Activated CD8-positive, alpha-beta T cell treated with anti-CD3 and anti-CD28 coated beads for 36 hours (primary cell): Measurements from ENCODE around the gene NPHP4. TPM values are rescaled to one million over a fixed set of nuclear protein-coding genes. Genes with fewer than 3 reads are reported as not detected.

Source experiments
- ATAC-seq: fragments of 200-7000 bp; cut with Tn5 transposase; one replicate; pipeline ENCODE4 v1.10.0; 2021; ENCODE audit warnings: mild to moderate bottlenecking, moderate library complexity
- CTCF ChIA-PET: fragments of 350-600 bp; sonication (Branson Sonifier 250); formaldehyde crosslinking; loops from one replicate; lab custom pipeline; 2021; ENCODE audit warnings: antibody characterized with exemption; lab: Charles Lee
- POLR2A ChIA-PET: fragments of 350-600 bp; sonication (Branson Sonifier 250); formaldehyde crosslinking; loops from one replicate; lab custom pipeline; 2021; ENCODE audit warnings: antibody characterized with exemption; lab: Charles Lee
- DNase-seq: peaks from one replicate; pipeline ENCODE4 v3.0.0-alpha.2; 2020
- H3K27ac Mint-ChIP-seq: one replicate; pipeline ENCODE4 v1.8.0; 2021; ENCODE audit warnings: mild to moderate bottlenecking, mixed read lengths
- H3K27me3 Mint-ChIP-seq: one replicate; pipeline ENCODE4 v1.8.0; 2021; ENCODE audit warnings: mixed read lengths
- H3K36me3 Mint-ChIP-seq: one replicate; pipeline ENCODE4 v1.8.0; 2021; ENCODE audit warnings: low read depth, mixed read lengths
- H3K4me1 Mint-ChIP-seq: one replicate; pipeline ENCODE4 v1.8.0; 2021; ENCODE audit warnings: low read depth, mixed read lengths
- H3K4me3 Mint-ChIP-seq: one replicate; pipeline ENCODE4 v1.8.0; 2021; ENCODE audit warnings: mild to moderate bottlenecking, moderate library complexity, mixed read lengths
- H3K9me3 Mint-ChIP-seq: one replicate; pipeline ENCODE4 v1.8.0; 2021; ENCODE audit warnings: mixed read lengths
- intact Hi-C: fragments of 100-400 bp; cut with micrococcal nuclease; formaldehyde crosslinking; loops from one replicate; pipeline ENCODE4 v1.10.0; 2022
- total RNA-seq, 2 experiments: library from RNA; stranded (reverse); gene quantifications; one replicate each; pipeline ENCODE4 v1.2.3, GENCODE V29; 2021
- TF ChIP-seq, protein P1 (sequence below): fragments of 200-600 bp; IDR thresholded peaks from one replicate; pipeline ENCODE4 v1.8.0; 2022; ENCODE audit warnings: antibody characterized with exemption, mild to moderate bottlenecking

The NPHP4 gene
- total RNA-seq, 2 experiments from 2014 or later: 16.5 to 16.8 TPM

DNA sequence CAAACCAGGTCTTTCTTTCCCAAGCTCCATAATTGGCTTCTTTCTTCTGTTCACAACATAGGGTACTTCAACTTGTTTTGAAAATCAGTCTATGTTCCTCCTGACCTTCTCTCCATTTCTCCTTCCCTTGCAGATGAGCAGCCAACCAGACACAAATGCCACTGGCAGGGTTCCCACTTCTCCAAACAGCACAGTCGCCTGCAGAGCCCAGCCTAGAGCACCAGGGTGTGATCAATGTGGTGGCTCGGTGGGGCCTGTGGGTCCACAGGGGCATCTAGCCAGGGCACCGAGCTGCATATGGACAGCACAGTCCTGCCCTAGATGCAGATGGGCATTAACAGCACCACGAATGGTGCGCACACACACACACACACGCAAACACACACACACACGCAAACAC, 112.8 kb downstream of the NPHP4 start:
- intact Hi-C loops: no loop called here
- Mint-ChIP-seq H3K27me3 (no peaks in the 10 kb centered on the region), H3K9me3 (peaks cover 4% of the 10 kb centered on the region), H3K4me1 (no peaks in the 10 kb centered on the region), H3K36me3 (peaks cover 12% of the 10 kb centered on the region), H3K4me3 (no peak overlapping the region), H3K27ac (no peak overlapping the region)
- POLR2A ChIA-PET: no interaction called here
- no peak for DNase-seq
- no peak for ATAC-seq
- CTCF ChIA-PET: no interaction called here
- TF ChIP-seq, protein P1, sequence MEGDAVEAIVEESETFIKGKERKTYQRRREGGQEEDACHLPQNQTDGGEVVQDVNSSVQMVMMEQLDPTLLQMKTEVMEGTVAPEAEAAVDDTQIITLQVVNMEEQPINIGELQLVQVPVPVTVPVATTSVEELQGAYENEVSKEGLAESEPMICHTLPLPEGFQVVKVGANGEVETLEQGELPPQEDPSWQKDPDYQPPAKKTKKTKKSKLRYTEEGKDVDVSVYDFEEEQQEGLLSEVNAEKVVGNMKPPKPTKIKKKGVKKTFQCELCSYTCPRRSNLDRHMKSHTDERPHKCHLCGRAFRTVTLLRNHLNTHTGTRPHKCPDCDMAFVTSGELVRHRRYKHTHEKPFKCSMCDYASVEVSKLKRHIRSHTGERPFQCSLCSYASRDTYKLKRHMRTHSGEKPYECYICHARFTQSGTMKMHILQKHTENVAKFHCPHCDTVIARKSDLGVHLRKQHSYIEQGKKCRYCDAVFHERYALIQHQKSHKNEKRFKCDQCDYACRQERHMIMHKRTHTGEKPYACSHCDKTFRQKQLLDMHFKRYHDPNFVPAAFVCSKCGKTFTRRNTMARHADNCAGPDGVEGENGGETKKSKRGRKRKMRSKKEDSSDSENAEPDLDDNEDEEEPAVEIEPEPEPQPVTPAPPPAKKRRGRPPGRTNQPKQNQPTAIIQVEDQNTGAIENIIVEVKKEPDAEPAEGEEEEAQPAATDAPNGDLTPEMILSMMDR: no peak

DNA sequence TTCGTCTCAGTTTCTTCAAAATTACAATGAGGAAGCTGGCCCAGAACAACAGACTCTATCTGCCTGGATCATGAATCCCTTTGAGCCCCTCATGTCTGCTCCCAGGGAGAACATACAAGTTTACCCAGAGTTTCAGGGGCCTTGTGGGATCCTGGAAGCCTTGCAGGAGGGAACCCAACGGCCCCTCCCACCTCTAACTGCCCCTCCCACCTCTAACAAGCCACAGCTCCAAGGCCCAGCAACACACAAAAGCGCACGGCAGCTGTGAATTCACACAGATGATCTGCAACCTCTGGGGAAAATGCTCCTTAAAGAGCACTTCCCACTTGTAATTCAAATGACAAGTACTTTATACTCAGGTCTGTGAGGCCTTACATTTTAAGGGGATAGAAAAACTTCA, 113.3 kb downstream of the NPHP4 start:
- Mint-ChIP-seq H3K36me3 (peaks cover 12% of the 10 kb centered on the region), H3K4me3 (no peak overlapping the region), H3K27me3 (no peaks in the 10 kb centered on the region), H3K9me3 (peaks cover 4% of the 10 kb centered on the region), H3K4me1 (no peaks in the 10 kb centered on the region), H3K27ac (no peak overlapping the region)
- POLR2A ChIA-PET: no interaction called here
- TF ChIP-seq, protein P1: no peak
- intact Hi-C loops: no loop called here
- CTCF ChIA-PET: no interaction called here
- no peak for ATAC-seq
- DNase-seq: no peak

DNA sequence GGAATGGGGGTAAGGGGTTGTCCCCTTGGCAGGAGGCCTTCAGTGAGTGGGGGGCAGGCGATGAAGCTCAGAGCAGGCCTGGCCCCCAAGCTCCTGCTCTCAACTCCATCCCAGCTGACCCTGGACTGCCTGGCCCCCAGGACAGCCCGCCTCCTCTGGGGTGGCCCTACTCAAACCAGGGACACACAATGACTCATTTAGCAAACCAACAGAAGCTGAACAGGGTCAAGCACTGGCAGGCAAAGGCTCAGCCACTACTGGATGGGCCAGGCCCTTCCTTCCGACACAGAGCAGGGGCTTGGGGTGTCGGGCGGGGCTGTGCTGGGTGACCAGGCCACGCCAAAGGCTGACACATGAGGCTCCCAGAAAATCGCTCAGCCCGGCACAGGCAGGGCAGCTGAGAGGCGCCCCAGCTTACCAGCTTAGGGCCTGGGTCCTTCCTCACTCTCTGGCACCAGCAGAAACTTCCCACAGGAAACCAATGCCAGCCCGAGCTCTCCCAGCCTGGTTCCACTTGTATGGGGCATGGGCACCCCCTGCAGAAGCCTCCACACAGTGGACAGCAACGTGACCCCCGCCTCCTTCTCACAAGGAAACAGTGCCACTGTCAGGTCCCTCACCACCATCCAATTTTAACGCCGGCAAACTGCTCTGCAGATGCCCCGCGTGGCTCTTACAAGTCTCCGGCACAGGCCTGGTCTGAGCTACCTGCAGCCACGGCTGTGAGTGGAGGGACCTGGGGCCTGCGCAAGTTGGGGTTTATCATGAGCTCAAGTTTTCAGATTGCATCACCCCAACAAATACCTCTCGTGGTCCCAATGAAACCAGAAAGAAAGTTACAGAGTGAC, 114.3 kb downstream of the NPHP4 start:
- CTCF ChIA-PET: no interaction called here
- no peak overlapping the region for H3K4me3 Mint-ChIP-seq
- H3K9me3 Mint-ChIP-seq: peaks cover 4% of the 10 kb centered on the region

DNA sequence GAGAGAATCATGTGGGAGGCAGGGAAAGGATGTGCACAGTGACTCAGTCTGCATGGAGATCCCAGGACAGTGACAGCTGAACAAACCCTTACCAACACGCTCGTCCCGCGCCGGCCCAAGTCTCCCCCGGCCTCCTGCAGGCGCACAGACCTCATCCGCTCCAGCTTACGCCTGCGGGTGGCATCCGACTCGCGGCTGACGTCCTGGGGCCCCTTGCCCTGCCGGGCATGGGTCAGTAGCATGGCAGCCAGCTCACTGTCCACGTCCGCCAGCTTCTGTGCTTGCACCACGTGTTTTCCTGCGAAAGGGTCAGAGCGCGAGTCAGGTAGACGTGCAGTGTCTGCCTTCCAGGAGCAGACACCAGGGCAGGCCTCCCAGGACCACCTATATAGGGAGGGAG, 115.2 kb downstream of the NPHP4 start:
- Mint-ChIP-seq H3K4me3 (no peak overlapping the region), H3K4me1 (no peaks in the 10 kb centered on the region), H3K9me3 (peaks cover 4% of the 10 kb centered on the region), H3K27me3 (no peaks in the 10 kb centered on the region), H3K27ac (no peak overlapping the region), H3K36me3 (peaks cover 12% of the 10 kb centered on the region)
- intact Hi-C loops: no loop called here
- POLR2A ChIA-PET: no interaction called here
- CTCF ChIA-PET: no interaction called here
- ATAC-seq (no peak), DNase-seq (no peak)
- TF ChIP-seq, protein P1: no peak

More for the DNA sequence above, 114.3 kb downstream of the NPHP4 start:
- H3K4me1 Mint-ChIP-seq: no peaks in the 10 kb centered on the region
- DNase-seq (no peak), ATAC-seq (no peak)
- POLR2A ChIA-PET: interaction anchor here (0.7 kb wide), 1 partner anchor 130 kb away, joined by 3 read pairs; no protein-coding TSS in a partner anchor
- no peak overlapping the region for H3K27ac Mint-ChIP-seq
- no peaks in the 10 kb centered on the region for H3K27me3 Mint-ChIP-seq
- TF ChIP-seq, protein P1: no peak
- intact Hi-C loops: no loop called here
- H3K36me3 Mint-ChIP-seq: peaks cover 12% of the 10 kb centered on the region

DNA sequence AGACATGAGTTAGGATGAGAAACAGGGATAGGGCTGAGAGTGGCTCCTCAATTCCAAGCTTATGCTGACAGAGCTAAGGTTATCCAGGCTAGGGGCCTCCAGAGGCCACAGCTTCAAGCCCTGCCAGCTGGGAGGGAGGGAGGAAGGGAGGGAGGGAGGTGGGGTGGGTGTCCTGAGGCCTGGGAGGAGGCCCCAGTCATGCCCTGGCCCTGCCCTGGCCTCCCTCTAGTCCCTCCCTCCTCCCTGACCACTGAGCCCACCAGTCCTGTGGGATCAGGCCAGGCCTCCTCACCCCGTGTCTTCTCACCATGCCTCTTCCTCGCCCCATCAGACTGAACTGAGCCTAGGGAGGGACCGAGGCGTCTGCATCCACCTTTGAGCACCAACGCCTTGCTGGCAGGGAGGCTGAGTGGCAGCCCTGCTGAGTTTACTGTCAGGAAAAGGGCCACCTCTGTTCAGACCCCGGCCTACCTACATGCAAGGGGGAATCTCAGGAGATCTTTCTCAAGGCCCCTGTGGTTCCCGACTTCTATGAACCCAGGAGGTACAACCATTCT, 116.1 kb downstream of the NPHP4 start:
- ATAC-seq: no peak
- ChIA-PET POLR2A (no interaction called here), CTCF (no interaction called here)
- Mint-ChIP-seq H3K27me3 (no peaks in the 10 kb centered on the region), H3K4me1 (no peaks in the 10 kb centered on the region), H3K36me3 (peaks cover 12% of the 10 kb centered on the region), H3K9me3 (peaks cover 4% of the 10 kb centered on the region), H3K4me3 (no peak overlapping the region), H3K27ac (no peak overlapping the region)
- DNase-seq: no peak
- intact Hi-C loops: no loop called here
- TF ChIP-seq, protein P1: no peak
